HG03469 (cell line): ENCODE results near the gene VARS1.
"Not testable (repeated sequence)": the region's sequence is repeated elsewhere in the genome, so short reads cannot be mapped to it uniquely, and the experiment has no call there.

Experiments
- ATAC-seq: cut with Tn5 transposase; IDR thresholded peaks from one replicate; pipeline ENCODE4 v1.9.1; 2021; ENCODE audit warnings: mild to moderate bottlenecking, moderate library complexity, moderate number of reproducible peaks; ENCODE audit not compliant: unreplicated experiment

The VARS1 gene

DNA sequence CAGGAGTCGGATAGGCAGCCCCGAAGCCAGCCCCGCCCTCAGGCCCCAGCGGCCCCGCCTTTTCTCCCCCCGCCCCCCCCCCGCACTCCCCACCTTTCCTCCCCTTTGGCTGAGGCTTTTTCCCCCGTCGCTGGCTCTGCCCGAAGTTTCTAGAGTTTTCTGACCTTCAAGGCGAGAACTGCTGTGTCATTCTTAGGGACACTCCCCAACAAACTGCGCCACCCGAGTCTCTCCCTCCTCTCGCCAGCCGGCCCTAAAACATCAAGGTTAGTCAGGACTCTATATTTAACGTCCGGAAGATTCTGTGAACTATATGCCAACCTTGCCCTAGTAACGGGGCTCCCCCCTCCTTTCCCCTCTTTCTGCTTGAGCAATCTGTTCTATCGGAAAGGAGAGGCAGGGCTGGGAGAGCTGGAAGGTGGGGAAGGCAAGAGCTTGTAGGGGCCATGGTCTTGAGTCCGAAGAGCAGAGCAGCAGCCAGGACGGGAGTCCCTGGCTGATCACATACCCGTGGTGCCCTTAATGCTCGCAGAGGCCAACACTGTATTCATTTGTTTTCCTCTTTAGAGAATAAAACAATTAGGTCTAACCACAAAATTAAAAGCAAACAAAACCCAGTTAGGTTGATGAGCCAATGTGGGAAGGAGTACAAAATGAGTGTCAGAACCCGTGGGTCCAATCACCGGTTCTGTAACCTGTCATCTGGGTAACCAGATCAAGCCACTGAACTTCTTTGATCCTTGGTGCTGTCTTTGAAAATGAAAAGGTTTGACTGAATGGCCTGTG, 26.7 kb upstream of the VARS1 start:
- ATAC-seq = no peak

DNA sequence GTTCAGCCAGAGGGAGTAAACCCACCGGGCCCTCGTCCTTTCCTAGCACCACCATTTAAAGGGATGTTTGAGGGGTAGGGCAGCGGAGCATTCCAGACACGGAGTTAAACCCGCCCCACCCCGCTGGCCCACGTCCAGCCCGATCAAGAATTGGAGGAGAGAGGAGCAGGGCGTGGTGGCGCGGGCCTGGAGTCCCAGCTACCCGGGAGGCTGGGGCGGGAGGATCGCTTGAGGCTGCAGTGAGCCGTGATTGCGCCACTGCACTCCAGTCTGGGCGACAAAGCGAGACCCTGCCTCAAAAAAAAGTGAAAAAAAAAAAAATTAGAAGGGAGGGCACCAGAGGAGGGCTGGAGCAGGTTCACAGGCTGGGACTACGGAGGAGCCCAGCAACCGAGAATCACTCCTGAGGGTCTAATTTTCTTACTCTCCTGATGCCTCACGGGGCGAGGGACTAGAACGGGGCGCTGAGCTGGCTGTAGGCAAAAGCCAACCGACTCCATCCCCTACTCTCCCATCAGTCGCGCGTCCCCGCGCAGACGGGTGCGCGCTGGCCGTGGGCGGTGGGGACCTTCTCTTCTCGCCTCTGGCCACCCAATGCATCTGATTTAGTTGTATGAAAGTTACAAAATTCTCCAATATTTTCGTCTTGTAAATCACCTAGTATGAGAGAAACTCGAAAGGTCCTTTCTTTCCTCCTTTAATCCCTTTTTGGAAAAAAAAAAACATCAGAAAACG, 25.9 kb upstream of the VARS1 start:
- ATAC-seq = no peak

DNA sequence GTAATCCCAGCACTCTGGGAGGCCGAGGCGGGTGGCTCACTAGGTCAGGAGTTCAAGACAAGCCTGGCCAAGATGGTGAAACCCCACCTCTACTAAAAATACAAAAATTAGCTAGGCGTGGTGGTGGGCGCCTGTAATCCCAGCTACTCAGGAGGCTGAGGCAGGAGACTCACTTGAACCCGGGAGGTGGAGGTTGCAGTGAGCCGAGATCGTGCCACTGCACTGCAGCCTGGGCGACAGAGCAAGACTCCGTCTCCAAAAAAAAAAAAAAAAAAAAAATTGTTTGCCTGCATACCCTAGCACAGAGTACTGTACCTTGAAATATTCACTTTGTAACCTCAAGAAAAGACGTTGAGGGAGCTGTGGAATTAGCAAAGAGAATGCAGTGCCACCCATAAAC, 24.8 kb upstream of the VARS1 start:
- ATAC-seq = not testable (repeated sequence)

DNA sequence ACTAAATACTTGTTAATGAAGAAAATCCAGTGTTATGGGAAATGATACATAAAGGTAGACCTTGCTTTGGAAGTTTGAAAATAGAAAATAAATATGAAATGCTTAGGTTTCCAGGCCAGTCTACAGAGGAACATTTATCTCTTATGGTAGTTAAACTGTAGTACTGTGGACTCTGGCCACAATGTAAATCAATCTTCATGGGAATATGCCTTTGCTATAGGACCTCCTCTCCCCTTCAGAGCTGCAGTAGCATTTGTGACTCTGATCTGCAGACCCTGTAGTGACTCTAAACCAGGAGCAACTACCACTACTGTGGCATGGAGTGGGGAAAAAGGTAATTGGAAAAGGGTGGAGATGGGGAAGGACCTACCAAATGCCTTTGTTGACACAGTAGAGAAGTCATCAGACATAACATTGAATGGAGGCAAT, 24.3 kb upstream of the VARS1 start:
- no peak for ATAC-seq

DNA sequence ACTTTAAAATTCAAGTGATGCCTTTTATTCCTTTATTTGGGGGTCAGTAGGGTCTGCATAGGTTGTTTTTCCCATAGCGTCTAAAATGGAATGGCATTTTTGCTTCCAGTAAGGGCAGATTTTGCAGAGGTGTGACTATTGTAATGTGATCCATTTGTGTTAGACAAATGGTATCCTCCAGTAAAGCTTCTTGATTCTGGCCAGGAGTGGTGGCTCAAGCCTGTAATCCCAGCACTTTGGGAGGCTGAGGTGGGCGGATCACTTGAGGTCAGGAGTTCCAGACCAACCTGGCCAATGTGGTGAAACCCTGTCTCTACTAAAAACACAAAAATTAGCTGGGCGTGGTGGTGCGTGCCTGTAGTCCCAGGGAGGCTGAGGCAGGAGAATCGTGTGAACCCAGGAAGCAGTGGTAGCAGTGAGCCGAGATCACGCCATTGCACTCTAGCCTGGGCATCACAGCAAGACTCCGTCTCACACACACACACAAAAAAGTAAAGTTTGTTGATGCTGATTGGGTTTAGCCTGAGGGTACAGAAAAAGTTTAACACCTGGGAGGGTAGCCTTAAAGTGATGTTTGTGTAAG, 22.5 kb upstream of the VARS1 start:
- not testable (repeated sequence) for ATAC-seq

DNA sequence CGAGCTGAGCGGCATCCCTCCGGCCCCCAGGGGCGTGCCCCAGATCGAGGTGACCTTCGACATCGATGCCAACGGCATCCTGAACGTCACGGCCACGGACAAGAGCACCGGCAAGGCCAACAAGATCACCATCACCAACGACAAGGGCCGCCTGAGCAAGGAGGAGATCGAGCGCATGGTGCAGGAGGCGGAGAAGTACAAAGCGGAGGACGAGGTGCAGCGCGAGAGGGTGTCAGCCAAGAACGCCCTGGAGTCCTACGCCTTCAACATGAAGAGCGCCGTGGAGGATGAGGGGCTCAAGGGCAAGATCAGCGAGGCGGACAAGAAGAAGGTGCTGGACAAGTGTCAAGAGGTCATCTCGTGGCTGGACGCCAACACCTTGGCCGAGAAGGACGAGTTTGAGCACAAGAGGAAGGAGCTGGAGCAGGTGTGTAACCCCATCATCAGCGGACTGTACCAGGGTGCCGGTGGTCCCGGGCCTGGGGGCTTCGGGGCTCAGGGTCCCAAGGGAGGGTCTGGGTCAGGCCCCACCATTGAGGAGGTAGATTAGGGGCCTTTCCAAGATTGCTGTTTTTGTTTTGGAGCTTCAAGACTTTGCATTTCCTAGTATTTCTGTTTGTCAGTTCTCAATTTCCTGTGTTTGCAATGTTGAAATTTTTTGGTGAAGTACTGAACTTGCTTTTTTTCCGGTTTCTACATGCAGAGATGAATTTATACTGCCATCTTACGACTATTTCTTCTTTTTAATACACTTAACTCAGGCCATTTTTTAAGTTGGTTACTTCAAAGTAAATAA, 21.8 kb upstream of the VARS1 start:
- ATAC-seq = not testable (repeated sequence)

DNA sequence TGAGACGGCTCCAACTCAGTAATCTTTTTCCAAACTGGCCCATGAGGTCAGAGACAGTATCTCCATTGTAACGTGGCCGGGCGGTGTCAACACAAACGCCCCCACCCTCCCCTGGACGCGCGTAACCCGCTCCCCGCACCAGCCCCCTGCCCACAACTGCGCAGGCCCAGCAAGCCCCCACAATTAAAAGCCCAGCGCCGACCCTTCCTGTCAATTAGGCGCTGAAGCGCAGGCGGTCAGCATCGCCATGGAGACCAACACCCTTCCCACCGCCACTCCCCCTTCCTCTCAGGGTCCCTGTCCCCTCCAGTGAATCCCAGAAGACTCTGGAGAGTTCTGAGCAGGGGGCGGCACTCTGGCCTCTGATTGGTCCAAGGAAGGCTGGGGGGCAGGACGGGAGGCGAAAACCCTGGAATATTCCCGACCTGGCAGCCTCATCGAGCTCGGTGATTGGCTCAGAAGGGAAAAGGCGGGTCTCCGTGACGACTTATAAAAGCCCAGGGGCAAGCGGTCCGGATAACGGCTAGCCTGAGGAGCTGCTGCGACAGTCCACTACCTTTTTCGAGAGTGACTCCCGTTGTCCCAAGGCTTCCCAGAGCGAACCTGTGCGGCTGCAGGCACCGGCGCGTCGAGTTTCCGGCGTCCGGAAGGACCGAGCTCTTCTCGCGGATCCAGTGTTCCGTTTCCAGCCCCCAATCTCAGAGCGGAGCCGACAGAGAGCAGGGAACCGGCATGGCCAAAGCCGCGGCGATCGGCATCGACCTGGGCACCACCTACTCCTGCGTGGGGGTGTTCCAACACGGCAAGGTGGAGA, 19.7 kb upstream of the VARS1 start, which contains the start of the genes HSPA1A and HSPA1L:
TSS of gene HSPA1A (plus strand) at position 519 of the 814 bp plus-strand sequence. CDS start at position 733, 214 bp downstream.
TSS of gene HSPA1L (minus strand) at position 259 of the 814 bp plus-strand sequence. CDS start 3,311 bp downstream, outside the sequence.
- no peak for ATAC-seq

DNA sequence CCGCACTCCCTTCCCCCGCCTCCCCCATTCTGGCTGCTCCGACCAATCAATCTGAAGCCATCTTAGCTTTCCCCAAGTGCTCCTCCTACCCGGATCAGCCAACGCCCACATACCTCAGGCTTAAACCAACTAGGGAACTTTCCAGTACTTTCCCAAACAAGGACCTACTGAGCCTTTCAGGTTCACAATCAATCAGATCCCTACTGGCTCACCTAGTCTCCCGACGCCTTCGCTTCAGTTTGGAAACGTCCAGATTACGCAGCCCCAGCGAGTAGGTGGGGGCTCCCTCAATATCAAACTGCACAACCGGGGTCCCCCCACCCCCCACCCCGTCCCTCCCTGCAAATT, 19.1 kb upstream of the VARS1 start:
- ATAC-seq = no peak

DNA sequence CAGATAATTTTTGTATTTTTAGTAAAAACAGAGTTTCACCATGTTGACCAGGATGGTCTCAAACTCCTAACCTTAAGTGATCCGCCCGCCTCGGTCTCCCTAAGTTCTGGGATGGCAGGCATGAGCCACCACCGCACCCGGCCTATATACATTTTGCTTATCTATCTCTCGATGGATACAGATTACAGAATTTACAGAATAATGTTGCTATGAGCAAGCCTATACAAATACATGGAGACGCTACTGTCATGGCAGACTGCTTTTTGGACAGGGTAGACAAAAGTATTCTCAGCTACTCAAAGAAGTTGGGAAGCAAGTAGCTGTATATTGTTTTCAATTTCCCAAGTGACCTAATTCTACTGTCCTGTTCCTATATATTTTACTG, 17.9 kb upstream of the VARS1 start:
- no peak for ATAC-seq

DNA sequence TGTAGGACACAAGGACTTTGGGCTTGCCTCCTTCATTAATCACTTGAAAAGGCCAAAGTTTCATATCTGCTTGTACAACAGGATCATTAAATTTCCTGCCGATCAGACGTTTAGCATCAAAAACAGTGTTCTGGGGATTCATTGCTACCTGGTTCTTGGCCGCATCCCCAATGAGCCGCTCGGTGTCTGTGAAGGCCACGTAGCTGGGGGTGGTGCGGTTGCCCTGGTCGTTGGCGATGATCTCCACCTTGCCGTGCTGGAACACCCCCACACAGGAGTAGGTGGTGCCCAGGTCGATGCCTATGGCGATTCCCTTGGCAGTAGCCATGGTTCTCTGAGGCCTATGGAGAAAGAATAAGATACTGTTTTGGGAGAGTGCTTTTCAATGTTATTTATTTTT, 16.1 kb upstream of the VARS1 start:
- ATAC-seq = no peak

DNA sequence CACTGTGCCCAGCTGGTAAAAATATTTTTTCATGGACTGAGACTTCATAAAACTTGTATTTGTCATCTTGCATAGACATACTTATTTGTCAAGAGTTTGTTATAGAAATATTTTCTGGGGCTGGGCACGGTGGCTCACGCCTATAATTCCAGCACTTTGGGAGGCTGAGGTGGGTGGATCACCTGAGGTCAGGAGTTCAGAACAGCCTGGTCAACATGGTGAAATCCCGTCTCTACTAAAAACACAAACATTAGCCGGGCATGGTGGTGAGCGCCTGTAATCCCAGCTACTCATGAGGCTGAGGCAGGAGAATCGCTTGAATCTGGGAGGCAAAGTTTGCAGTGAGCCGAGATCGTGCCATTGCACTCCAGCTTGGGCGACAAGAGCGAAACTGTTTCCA, 13.0 kb upstream of the VARS1 start:
- ATAC-seq = not testable (repeated sequence)

DNA sequence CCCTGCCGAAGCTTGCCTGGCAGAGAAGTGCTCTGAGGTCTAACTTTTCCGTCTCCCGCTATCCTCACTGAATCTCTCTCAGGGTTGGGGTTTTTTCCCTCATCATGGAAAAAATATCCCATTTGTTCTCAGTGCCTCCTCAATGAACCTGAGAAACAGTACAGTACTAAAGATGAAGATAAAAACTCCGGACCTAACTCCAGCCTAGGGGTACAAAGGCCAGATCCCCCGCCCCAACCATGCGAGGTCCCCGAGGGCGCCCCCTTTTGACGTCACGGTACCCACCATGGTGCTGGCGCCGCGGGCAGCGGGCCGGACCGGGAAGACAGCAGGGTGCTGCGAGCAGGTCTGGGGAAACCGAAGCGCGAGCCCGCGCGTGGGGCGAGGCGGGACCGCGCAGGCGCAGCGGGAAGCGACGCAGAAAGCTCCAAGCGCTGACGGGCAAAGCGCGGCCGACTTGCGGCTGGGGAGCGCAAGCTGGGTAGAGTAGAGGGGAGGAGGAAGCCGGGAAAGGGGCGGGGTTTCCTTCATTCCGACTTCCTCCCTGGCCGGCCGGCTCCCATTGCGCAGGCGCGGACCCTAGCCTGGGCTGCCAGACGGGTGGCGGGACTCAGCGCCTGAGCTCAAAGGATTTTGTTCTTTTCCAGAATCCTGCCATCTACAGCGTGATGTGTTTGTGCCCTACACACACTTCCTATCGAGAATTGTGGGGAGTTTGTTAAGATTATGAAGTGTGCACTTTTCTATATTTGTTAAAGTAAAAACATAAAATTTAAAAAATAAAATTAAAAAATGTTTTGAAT, 11.1 kb upstream of the VARS1 start, which contains the start of gene LSM2:
TSS of gene LSM2 (minus strand) at position 497 of the 803 bp plus-strand sequence. CDS start at position 288, 209 bp downstream.
- peak; percentile 72 for ATAC-seq

DNA sequence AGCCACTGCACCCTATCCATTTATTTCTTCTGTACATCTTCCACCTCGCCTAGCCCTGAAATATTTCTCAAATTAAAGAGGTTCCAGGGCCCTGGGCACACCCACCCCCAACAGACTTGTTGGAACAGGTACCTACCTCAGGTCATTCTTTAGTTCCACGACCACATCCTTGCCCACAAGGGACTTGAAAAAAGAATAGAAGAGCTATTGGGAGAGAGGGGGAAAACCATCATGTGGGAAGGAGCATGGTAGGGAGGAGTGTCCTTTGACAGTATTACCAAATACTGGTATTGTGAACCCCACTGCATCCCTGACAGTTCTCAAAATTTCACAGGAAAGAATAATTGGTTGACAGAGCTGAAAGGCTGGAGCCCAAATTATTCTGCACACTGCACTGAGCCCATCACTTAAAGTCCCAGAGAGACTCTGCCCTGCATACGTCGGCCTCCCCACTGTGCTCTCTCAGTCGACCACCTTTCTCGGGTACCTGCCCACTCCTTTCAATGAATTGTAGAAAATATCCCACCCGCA, 10.5 kb upstream of the VARS1 start:
- no peak for ATAC-seq

DNA sequence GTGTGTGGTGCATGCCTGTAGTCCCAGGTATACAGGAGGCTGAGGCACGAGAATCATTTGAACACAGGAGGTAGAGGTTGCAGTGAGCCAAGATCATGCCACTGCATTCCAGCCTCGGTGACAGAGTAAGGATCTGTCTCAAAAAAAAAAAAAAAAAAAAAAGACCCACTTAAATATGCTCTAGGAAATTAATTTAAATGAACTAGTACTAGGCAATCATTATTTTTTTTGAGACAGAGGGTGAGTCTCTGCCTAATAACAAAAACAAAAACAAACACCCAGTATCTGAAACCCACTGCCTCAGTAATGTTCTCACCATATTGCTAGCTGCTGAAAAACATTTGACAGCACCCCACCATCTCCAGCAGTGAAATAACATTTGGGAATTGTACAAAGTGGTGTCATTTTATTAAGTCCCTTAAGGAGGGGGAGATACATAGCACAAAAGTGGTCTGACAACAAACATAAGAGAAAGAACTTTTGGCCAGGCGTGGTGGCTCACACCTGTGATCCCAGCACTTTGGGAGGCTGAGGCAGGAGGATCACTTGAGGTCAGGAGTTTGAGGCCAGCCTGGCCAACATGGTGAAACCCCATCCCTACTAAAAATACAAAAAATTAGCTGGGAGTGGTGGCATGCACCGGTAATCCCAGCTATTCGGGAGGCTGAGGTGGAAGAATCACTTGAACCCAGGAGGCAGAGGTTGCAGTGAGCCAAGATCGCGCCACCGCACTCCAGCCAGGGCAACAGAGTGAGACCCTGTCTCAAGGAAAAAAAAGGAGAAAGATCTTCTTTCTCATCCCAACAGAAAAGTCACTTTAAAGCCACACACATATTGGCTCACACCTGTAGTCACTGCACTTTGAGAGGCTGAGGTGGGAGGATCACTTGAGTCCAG, 5.7 kb upstream of the VARS1 start:
- not testable (repeated sequence) for ATAC-seq

DNA sequence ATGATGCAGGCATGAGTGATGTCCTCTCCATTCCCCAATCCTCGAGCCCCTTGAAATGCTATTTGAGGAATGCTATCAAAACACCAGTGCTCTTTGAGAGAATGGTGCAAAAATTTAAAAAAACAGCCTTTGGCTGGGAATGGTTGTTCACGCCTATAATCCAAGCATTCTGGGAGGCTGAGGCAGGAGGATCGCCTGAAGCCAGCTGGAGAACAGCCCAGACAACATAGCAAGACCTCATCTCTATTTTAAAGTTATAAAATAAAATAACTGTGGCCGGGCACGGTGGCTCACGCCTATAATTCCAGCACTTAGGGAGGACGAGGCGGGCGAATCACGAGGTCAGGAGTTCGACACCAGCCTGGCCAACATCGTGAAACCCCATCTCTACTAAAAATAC, 4.2 kb upstream of the VARS1 start:
- ATAC-seq = no peak

DNA sequence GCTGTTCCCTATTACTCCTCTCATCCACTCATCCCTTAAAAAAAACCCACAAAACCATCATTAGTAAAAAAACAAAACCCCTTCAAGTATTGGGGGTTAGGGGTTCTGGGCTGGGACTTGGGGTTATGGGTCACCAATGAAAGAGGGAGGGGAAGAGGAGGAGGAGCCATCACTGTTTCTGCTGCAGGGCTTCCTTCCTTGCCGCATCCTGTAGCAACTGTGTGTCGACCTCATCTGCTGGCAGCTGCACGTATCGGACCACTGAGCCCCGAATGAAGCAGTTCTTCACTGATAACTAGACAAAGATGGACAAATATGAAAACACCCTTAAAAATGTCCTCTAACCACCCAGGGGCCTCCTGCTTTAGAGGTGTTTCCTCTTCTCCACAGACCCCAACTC, 2.0 kb upstream of the VARS1 start:
- ATAC-seq = no peak

DNA sequence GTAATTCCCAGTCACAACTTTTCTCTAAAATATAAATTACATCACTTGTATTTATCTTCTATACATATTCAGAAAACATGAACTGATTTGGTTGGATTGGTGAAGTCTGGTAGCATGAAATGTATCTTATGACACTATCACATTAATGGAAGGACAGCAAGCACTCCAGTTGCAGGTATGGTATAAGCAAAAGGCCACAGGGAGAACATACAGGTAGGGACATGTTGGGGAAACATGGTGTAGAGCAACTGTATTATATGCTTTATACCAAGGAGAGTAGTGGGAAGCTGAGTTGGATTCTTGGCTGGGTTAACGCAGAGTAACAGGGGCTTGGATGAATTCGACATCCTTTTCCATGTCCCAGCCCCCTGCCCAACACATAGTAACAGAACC, 1.4 kb upstream of the VARS1 start:
- no peak for ATAC-seq
